ENCODE data around the gene PSAPL1.

The PSAPL1 gene

DNA sequence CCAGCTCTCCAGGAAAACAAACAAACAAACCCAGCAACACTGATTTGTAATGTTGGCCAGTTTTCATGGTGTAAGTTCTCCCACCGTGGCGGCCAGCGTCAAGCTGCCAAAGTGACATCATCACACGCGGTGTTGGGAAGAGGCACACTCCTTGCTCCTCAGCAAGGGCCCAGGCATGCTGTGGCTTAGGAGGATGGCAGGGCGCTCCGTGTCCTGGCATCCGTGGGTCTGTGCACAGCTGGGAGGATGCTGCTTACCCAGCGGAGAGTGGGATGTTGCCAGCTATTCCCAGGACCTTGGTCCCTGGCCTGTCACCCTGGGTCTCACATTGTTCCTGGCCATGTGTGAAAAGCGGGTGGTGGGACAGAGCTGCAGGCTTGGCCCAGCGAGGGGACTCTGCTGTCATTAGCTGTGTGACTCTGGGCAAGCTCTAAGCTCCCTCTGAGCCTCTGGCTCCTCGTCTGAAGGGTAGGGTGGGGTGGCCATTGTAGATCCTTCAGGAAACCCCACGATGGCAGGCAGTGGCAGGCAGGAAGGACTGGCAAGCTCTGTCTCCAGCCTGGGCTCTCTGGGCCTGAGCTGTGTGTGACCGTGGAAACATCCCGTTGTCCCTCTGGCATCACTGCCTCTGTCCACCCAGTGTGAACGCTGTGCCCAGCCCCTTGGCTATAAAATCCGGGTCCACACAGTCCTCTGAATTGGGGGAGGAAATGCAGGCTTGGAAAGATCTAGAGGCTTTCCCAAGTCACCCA is 10.8 kb downstream of the PSAPL1 start:
- no peak overlapping the region for H3K9ac ChIP-seq (ENCODE audit: insufficient read length, low read depth)
- TF ChIP-seq ZNF274 (IDR thresholded peaks at IDR 0.05; ENCODE audit: low read depth, low read length) = no peak
- TF ChIP-seq SUZ12 (IDR thresholded peaks at IDR 0.05; ENCODE audit: extremely low read depth, insufficient read depth, insufficient read length) = no peak
- TF ChIP-seq YY1 (IDR thresholded peaks at IDR 0.05; ENCODE audit: insufficient read depth, insufficient read length) = no peak
- no peak overlapping the region for H3K4me3 ChIP-seq (ENCODE audit: insufficient read length, low read depth)
- DNase-seq (ENCODE audit: low read depth, low spot score) = no peak
- H3K36me3 ChIP-seq (ENCODE audit: insufficient read depth, insufficient read length, low read length) = no peaks in the 10 kb centered on the region
- peaks cover 36% of the 10 kb centered on the region for H3K4me1 ChIP-seq (ENCODE audit: insufficient read depth, insufficient read length)
- peaks cover 2% of the 10 kb centered on the region; the same call in 1 of the 2 replicates for H3K9me3 ChIP-seq (ENCODE audit: insufficient read depth, low read length)
- H3K27me3 ChIP-seq (ENCODE audit: insufficient read depth, insufficient read length) = no peaks in the 10 kb centered on the region

DNA sequence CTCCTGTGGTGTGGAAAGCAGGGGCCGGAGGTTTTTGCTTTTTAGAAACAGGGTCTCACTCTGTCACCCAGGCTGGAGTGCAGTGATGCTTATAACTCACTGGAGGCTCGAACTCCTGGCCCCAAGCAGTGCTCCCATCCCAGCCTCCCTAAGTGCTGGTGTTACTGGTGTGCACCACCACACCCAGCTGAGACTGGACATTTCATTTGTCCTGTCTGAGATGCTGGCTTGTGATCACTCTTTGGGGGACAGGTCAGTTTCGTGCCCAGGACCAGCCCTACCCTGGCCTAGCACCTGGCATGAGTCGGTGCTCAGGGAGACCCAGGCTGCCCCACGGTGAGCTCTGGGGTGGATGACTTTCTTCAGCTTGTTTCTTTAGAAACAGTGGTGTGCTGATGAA is 11.3 kb downstream of the PSAPL1 start:
- DNase-seq (ENCODE audit: low read depth, low spot score) = no peak
- TF ChIP-seq YY1 (IDR thresholded peaks at IDR 0.05; ENCODE audit: insufficient read depth, insufficient read length) = no peak
- TF ChIP-seq ZNF274 (IDR thresholded peaks at IDR 0.05; ENCODE audit: low read depth, low read length) = no peak
- no peak for TF ChIP-seq SUZ12 (IDR thresholded peaks at IDR 0.05; ENCODE audit: extremely low read depth, insufficient read depth, insufficient read length)
- Histone ChIP-seq H3K9ac (ENCODE audit: insufficient read length, low read depth) (no peak overlapping the region), H3K4me1 (ENCODE audit: insufficient read depth, insufficient read length) (peaks cover 33% of the 10 kb centered on the region), H3K4me3 (ENCODE audit: insufficient read length, low read depth) (no peak overlapping the region), H3K27me3 (ENCODE audit: insufficient read depth, insufficient read length) (no peaks in the 10 kb centered on the region), H3K36me3 (ENCODE audit: insufficient read depth, insufficient read length, low read length) (no peaks in the 10 kb centered on the region), H3K9me3 (ENCODE audit: insufficient read depth, low read length) (peaks cover 8% of the 10 kb centered on the region)

DNA sequence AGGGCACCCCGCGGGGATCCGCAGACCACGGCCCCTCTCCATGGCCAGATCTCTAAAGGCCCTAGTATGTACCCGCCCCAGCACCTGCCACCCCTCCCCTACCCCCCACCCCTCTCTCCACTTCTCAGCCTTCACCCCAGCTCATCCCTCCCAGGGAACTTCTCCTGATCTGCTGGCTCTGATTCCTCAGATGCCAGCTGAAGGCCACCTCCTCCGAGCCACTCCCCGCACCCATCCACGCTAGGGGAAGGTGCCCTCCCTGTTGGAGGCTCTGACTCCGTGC is 11.9 kb downstream of the PSAPL1 start:
- Histone ChIP-seq H3K9me3 (ENCODE audit: insufficient read depth, low read length) (peaks cover 9% of the 10 kb centered on the region), H3K4me3 (ENCODE audit: insufficient read length, low read depth) (no peak overlapping the region), H3K9ac (ENCODE audit: insufficient read length, low read depth) (no peak overlapping the region), H3K36me3 (ENCODE audit: insufficient read depth, insufficient read length, low read length) (no peaks in the 10 kb centered on the region), H3K27me3 (ENCODE audit: insufficient read depth, insufficient read length) (no peaks in the 10 kb centered on the region), H3K4me1 (ENCODE audit: insufficient read depth, insufficient read length) (peaks cover 30% of the 10 kb centered on the region)
- TF ChIP-seq ZNF274 (IDR thresholded peaks at IDR 0.05; ENCODE audit: low read depth, low read length) (no peak), SUZ12 (IDR thresholded peaks at IDR 0.05; ENCODE audit: extremely low read depth, insufficient read depth, insufficient read length) (no peak), YY1 (IDR thresholded peaks at IDR 0.05; ENCODE audit: insufficient read depth, insufficient read length) (no peak)
- DNase-seq (ENCODE audit: low read depth, low spot score) = no peak

- peaks cover 26% of the 10 kb centered on the region for H3K4me1 ChIP-seq (ENCODE audit: insufficient read depth, insufficient read length)
- no peak for TF ChIP-seq SUZ12 (IDR thresholded peaks at IDR 0.05; ENCODE audit: extremely low read depth, insufficient read depth, insufficient read length)
- no peak for TF ChIP-seq YY1 (IDR thresholded peaks at IDR 0.05; ENCODE audit: insufficient read depth, insufficient read length)
- TF ChIP-seq ZNF274 (IDR thresholded peaks at IDR 0.05; ENCODE audit: low read depth, low read length) = no peak
- peaks cover 9% of the 10 kb centered on the region for H3K9me3 ChIP-seq (ENCODE audit: insufficient read depth, low read length)
- no peak overlapping the region for H3K4me3 ChIP-seq (ENCODE audit: insufficient read length, low read depth)
- H3K27me3 ChIP-seq (ENCODE audit: insufficient read depth, insufficient read length) = no peaks in the 10 kb centered on the region
- H3K36me3 ChIP-seq (ENCODE audit: insufficient read depth, insufficient read length, low read length) = no peaks in the 10 kb centered on the region
- DNase-seq (ENCODE audit: low read depth, low spot score) = no peak
- no peak overlapping the region for H3K9ac ChIP-seq (ENCODE audit: insufficient read length, low read depth)
Measured at GRCh38 chr4:7422151-7422897, 12.4 kb downstream of the PSAPL1 start.

DNA sequence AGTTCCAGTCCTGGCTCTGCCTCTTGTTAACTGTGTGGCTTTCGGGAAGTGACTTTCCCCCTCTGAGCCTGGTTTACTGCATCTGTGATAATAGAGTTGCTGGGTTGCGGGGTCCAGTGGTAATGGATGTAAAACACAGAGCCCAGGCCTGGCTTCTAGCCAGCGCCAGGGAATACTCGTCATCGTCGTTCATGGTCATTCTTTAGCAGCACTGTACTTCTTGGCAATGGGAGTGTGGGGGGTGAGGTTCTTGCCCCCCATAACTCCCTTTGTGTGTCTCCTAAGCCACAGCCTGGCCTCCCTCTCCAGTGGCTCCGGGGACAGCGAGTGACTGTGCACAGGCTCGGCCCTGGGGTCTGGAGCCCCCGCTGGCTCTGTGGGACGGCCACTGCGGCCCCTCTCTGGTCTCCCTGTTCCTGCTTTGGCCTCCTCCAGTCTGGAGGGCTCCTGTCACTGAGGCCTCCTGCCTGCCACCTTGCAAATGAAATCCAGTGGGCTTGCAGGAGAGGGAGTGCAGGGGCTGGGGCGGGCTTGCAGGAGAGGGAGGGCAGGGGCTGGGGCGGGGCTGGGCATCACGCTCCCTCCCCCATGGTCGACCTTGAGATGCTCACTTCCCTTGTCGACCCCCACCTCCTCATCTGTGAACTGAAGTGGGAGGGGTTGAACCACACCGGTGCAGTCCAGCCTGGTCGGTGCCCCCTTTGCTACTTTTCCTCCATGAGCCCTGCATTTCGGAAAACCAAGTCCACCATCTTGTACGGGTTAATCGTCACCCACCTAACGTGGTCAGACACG is 13.2 kb downstream of the PSAPL1 start:
- TF ChIP-seq ZNF274 (IDR thresholded peaks at IDR 0.05; ENCODE audit: low read depth, low read length) = no peak
- TF ChIP-seq YY1 (IDR thresholded peaks at IDR 0.05; ENCODE audit: insufficient read depth, insufficient read length) = no peak
- TF ChIP-seq SUZ12 (IDR thresholded peaks at IDR 0.05; ENCODE audit: extremely low read depth, insufficient read depth, insufficient read length) = no peak
- peaks cover 23% of the 10 kb centered on the region for H3K4me1 ChIP-seq (ENCODE audit: insufficient read depth, insufficient read length)
- H3K27me3 ChIP-seq (ENCODE audit: insufficient read depth, insufficient read length) = no peaks in the 10 kb centered on the region
- H3K36me3 ChIP-seq (ENCODE audit: insufficient read depth, insufficient read length, low read length) = no peaks in the 10 kb centered on the region
- no peak for DNase-seq (ENCODE audit: low read depth, low spot score)
- H3K9me3 ChIP-seq (ENCODE audit: insufficient read depth, low read length) = peaks cover 9% of the 10 kb centered on the region
- H3K9ac ChIP-seq (ENCODE audit: insufficient read length, low read depth) = no peak overlapping the region
- H3K4me3 ChIP-seq (ENCODE audit: insufficient read length, low read depth) = no peak overlapping the region

DNA sequence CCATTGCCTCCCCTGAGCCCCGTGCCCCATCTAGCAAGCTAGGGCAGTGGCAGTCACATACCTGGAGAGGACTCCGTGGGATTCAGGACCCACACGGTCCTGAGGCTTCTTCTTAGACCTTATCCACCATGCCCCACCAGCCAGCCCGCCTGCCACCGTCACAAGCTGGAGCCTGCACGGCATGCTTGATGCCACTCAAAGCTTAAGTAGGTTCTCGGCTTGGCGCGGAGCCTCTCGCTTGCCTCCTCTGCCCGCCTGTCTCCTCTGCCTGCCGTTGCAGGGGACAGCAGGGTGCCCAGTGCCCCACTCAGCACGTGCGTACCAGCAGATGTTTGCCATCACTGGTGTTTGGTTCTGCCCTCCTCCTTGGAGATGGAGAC is 14.1 kb downstream of the PSAPL1 start:
- DNase-seq (ENCODE audit: low read depth, low spot score) = no peak
- TF ChIP-seq YY1 (IDR thresholded peaks at IDR 0.05; ENCODE audit: insufficient read depth, insufficient read length) (no peak), ZNF274 (IDR thresholded peaks at IDR 0.05; ENCODE audit: low read depth, low read length) (no peak), SUZ12 (IDR thresholded peaks at IDR 0.05; ENCODE audit: extremely low read depth, insufficient read depth, insufficient read length) (no peak)
- Histone ChIP-seq H3K4me3 (ENCODE audit: insufficient read length, low read depth) (no peak overlapping the region), H3K27me3 (ENCODE audit: insufficient read depth, insufficient read length) (no peaks in the 10 kb centered on the region), H3K36me3 (ENCODE audit: insufficient read depth, insufficient read length, low read length) (no peaks in the 10 kb centered on the region), H3K9ac (ENCODE audit: insufficient read length, low read depth) (no peak overlapping the region), H3K9me3 (ENCODE audit: insufficient read depth, low read length) (peaks cover 9% of the 10 kb centered on the region), H3K4me1 (ENCODE audit: insufficient read depth, insufficient read length) (peaks cover 30% of the 10 kb centered on the region)
